GM19193 (cell line): ENCODE data around the gene PTPRN2.

ENCODE experiments used
- POLR2A ChIP-seq: IDR thresholded peaks from 4 replicates; pipeline ENCODE4 v1.6.1; 2011; ENCODE audit not compliant: insufficient read depth, insufficient read length; ENCODE audit errors: extremely low read depth

Gene PTPRN2

GRCh38 chr7:157793973-157794745 lies 793.5 kb downstream of the PTPRN2 start:
- no peak for TF ChIP-seq POLR2A

DNA sequence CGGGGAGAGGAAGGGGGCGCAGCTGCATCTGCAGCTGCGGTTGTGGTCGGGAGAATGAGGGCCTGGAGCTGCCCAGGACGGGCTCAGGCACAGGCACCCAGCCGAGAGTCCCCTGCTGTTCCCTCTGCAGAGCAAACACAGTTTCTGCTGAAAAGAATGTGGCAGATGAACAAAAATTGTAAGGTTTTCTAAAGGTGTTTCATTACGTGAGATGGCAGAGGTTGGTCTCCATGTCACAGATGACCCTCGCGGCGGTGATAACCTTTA lies 794.6 kb downstream of the PTPRN2 start:
- no peak for TF ChIP-seq POLR2A

DNA sequence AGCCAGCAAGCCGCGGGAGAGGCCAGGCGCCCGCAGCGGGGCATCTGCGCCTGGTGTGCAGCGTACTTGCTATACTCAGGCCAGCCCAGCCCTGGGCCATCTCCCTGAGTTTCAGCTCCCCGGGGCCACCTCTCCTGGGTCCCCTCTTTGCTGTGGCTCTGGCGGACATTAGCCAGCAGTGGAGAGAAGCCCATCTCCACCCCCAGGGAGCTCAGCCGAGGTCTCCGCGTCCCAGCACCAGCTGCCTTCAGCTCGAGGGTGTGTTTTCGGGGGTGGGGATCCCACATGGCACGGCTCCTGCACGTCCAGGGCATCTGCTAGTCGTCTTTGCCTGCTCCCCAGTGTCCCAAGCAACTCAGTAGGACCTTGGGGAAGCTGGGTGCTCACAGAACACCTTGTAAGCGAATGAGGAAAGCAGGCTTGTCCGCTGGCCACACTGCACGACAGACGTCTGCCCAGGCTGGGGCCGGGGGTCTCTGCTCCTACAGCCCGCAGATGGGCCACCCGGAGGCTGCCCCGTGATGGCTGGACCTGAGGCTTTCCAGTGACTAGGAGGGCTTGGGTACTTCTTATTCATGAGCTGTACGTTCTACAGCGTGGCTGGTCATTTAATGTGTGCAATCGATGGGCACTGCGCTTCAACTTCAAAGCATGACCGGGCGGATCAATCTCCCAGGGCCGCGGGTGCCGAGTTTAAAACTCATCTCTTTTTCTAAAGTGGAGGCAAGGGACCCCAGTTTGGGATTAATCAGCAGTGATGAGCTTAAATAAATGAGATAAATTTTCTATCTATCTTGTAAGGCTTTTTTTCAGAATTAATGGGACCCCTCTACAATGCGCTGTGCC lies 795.2 kb downstream of the PTPRN2 start:
- no peak for TF ChIP-seq POLR2A

GRCh38 chr7:157791666-157792065 lies 796.0 kb downstream of the PTPRN2 start:
- no peak for TF ChIP-seq POLR2A

DNA sequence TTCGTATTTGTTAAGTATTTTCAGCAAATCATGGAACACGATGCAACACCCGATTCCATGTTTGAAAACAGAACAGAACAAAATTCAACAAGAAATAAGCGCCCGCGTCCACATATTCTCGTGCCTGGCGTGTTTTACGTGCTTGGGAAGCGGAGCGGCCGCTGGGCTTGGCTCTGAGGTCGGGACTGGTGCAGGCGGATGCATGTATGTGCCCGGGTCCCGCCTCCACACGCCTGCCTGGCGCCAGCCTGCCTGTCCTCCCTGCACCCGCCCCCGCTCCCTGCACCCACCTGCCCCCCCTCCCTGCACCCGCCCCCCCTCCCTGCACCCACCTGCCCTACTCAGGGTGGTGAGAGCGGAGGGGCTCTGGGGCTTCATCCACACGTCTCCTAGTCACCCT lies 796.4 kb downstream of the PTPRN2 start:
- TF ChIP-seq POLR2A = no peak

- TF ChIP-seq POLR2A = no peak
These were observed 797.7 kb downstream of the PTPRN2 start for GRCh38 chr7:157789942-157790341.

DNA sequence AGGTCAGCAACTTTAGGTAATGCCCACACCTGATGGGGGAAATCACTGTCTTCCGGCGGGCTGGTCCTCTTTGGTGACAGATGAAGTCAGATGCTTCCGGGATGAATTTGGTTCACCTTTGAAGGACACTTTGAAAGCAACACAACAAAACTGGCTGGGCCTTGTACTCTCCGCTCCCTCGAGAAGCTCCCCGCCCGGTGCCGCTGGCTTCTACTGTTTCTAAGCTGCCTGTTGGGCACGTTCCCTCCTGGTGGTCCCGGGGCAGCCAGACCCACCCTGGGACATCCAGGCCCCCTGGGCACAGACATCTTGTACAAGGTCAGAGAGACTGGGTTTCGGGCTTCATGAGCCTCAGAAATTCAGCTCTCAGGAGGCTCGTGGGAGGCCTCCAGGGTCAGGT lies 798.5 kb downstream of the PTPRN2 start:
- TF ChIP-seq POLR2A = no peak

DNA sequence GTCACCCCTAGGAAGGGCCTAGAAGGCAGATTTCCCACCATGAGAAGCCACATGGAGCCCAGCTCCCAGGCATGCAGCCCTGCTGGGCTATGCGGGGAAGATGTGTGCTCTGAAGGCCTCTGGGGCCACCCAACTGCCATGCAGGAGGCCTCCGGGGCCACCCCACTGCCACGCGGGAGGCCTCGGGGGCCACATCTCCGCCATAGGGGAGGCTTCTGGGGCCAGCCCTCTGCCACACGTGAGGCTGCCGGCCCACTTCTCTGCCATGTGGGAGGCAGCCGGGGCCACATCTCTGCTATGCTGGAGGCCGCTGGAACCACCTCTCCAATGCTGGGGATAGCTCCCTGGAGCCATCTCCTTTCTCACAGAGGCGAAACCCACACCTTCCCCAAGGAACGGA lies 799.0 kb downstream of the PTPRN2 start:
- no peak for TF ChIP-seq POLR2A

DNA sequence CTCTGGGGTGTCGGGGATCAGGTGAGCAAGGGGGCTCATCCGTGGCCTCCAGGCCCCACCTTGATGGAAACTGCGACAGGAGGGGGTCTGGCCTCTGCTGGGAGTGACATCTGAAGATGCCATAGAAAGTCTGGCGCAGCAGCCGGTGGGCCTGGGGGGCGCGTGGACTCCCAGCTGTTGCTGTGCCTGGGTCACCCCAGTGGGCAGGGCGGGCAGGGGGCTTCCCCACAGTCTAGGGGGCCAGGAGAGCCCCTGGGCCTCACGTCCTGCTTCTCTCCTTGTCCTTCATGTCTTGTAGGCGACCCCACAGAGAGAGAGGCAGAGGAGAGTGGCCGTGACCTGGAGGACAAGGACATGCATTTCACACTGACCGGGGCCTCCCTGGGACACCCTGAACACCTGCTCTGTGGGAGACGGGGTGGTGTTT lies 800.3 kb downstream of the PTPRN2 start:
- TF ChIP-seq POLR2A = no peak

- TF ChIP-seq POLR2A = no peak
These were observed 801.0 kb downstream of the PTPRN2 start for GRCh38 chr7:157786375-157787274.

GRCh38 chr7:157785486-157786186 lies 802.0 kb downstream of the PTPRN2 start:
- no peak for TF ChIP-seq POLR2A

GRCh38 chr7:157784979-157785441 lies 802.6 kb downstream of the PTPRN2 start:
- TF ChIP-seq POLR2A = no peak

DNA sequence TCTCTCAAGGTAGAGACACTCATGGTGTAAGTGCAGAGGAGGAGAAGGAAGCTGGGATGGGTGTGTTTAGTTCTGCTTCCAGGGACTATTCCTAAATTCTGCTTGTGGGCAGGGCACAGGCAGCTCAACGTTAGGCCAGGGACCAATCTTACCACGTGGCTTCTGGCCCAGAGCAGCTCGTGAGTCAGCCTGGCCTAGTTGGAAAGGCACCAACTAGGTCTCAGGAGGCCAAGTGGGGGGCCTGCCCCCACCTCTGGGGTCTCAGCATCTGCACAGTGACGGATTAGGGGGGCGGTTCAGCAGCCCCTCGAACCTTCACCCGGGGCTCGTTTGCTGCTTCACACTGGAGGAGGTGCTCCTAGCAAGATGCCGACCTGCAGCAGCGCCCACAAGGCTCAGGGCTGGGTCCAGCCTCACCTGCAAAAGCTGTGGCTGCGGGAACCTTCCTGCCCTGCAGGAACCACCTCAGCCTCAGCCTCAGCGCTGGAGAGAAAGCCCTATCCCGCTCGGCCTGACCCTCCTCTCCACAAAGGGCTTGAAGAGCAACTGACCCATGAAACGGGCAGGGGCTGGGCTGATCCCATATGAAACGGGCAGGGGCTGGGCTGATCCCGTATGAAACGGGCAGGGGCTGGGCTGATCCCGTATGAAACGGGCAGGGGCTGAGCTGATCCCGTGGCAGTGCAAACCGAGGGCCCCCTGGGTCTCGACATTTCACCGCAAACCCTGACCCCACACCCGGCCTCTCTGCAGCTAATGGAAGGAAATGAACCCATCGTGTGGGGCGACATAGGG lies 803.4 kb downstream of the PTPRN2 start:
- TF ChIP-seq POLR2A = no peak

GRCh38 chr7:157782041-157782440 lies 805.6 kb downstream of the PTPRN2 start:
- TF ChIP-seq POLR2A = no peak

DNA sequence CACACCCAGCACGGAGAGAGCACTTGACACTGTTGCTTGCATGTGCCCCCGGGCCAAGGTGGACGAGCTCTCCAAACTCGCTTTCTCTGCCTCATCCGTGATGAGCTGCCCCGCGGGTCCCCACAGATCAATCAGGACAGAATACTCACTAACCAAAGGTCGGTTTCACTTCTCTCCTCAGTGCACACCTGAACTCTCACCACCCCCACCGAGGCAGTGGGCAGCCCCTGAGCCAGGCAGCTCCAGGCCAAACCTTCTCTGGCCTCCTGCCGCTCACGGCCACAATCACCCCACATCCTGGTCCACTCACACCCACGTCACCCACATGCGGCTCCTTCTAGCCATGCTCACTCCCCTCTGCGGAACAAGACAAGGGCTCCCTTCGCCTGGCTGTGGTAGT lies 806.9 kb downstream of the PTPRN2 start:
- no peak for TF ChIP-seq POLR2A

- no peak for TF ChIP-seq POLR2A
These were observed 807.3 kb downstream of the PTPRN2 start for GRCh38 chr7:157780312-157780711.
